LNCaP clone FGC (cell line): ENCODE results near the gene XRCC1.
A peak's percentile ranks its signal among the peaks of the same experiment; 100 is the strongest.

Experiments
- DNase-seq: peaks from one replicate; pipeline ENCODE4 v3.0.0-alpha.2; 2011; ENCODE audit warnings: low read depth
- H3K4me3 ChIP-seq: 2 replicates; pipeline ENCODE4 v1.5.1; 2011; ENCODE audit warnings: mild to moderate bottlenecking, low read depth, low read length, control low read depth
- CTCF ChIP-seq: IDR thresholded peaks from 2 replicates; pipeline ENCODE4 v1.5.1; 2012; ENCODE audit warnings: mild to moderate bottlenecking; ENCODE audit not compliant: control insufficient read depth, insufficient read depth; ENCODE audit errors: extremely low read depth

XRCC1 gene

GRCh38 chr19:43575156-43575950, at the start of gene XRCC1, which contains the start of gene PINLYP:
Gene XRCC1 (minus strand): TSS chr19:43575527. CDS start chr19:43575458, 69 bp downstream.
Gene PINLYP (plus strand): TSS chr19:43575801. CDS start chr19:43577192, 1,391 bp downstream.
- peak within 1 kb of the TSS; percentile 90 for H3K4me3 ChIP-seq
- no peak for TF ChIP-seq CTCF
- peak; percentile 88 for DNase-seq

- no peak for DNase-seq
- no peak for TF ChIP-seq CTCF
- no peak overlapping the region for H3K4me3 ChIP-seq
These were observed 49.6 kb upstream of the XRCC1 start for GRCh38 chr19:43624933-43625332.

GRCh38 chr19:43623889-43624670, 48.8 kb upstream of the XRCC1 start:
- no peak overlapping the region for H3K4me3 ChIP-seq
- TF ChIP-seq CTCF: no peak
- DNase-seq: no peak

GRCh38 chr19:43622956-43623355, 47.6 kb upstream of the XRCC1 start:
- TF ChIP-seq CTCF: no peak
- DNase-seq: no peak

GRCh38 chr19:43622070-43622469, 46.7 kb upstream of the XRCC1 start:
- H3K4me3 ChIP-seq: no peak overlapping the region
- no peak for TF ChIP-seq CTCF
- no peak for DNase-seq

More at GRCh38 chr19:43622956-43623355, 47.6 kb upstream of the XRCC1 start:
- no peak overlapping the region for H3K4me3 ChIP-seq

GRCh38 chr19:43620061-43621001, 45.0 kb upstream of the XRCC1 start:
- H3K4me3 ChIP-seq: peak overlapping the region; percentile 65
- DNase-seq: no peak
- no peak for TF ChIP-seq CTCF
